Stimulated activated CD4-positive, alpha-beta T cell treated with anti-CD3 and anti-CD28 coated beads, Interleukin-15, amount 100 ng/mL, for 24 hours (primary cell): ENCODE measurements around the gene YARS2.
"Not testable (repeated sequence)": the region's sequence is repeated elsewhere in the genome, so short reads cannot be mapped to it uniquely, and the experiment has no call there.

Experiments
- DNase-seq: peaks from one replicate; pipeline ENCODE4 v3.0.0-alpha.2; 2020

The YARS2 gene

DNA sequence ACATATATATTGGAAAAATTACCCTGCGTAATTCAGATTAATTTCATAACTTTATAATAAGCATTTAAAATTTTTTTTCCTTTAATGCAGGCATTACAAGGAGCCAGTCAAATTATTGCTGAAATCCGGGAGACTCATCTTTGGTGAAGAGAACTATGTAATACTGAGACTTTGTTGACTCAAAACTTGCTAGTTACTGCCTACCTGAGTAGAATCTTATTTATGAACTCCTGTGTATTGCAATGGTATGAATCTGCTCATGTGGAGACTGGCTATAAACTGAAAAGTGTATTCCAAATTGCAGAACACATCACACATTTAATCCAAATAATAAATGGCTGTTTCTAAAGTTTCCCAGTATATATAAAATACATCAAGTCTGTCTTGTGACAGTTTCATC is 12.4 kb downstream of the YARS2 start:
- DNase-seq: no peak

DNA sequence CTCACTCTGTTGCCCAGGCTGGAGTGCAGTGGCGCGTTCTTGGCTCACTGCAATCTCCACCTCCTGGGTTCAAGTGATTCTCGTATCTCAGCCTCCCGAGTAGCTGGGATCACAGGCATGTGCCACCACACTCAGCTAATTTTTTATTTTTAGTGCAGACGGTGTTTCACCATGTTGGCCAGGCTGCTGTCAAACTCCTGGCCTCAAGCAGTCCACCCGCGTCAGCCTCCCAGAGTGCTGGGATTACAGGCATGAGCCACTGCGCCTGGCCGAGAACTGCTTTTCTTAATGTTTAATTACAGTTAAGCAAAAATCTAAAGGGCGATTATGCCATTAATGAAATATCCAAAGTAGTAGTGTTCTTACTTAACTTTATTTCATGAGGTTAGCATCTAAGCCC is 13.6 kb downstream of the YARS2 start:
- no peak for DNase-seq

DNA sequence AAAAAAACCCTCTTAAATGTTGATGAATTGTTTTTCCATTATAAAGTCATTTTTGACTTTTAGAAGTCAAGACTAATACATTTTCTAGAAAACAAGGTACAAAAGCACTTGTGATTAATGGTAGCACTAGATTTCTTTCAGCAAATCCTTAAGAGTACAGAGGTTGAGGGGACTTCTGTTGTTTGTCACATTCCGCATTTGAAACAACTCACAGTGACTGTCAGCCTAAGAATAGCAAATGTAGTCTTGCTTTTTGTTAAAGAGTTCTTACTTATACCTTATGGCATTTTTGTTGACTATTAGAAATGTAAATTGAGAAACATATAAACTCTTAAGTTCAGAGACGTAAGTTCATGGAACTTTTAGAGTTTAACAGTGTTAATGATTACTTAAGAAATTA is 16.4 kb downstream of the YARS2 start:
- no peak for DNase-seq

DNA sequence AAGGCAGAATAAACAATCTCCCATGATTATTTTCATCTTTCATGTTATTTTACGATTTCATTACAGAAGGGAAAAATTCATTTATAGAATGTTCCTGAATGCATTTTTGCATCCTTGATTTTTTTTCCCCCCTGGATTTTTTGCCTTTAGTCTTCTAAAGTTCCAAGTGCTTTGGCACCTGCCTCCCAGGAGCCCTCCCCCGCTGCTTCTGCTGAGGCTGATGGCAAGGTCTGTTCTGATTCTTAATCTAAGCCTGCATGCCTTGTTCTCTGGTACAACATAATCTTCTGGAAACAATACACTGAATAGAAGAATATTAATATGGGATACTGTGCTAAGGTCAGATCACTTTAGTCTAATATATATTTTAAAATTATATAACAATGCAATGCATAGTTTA is 18.0 kb downstream of the YARS2 start:
- no peak for DNase-seq

GRCh38 chr12:32736445-32736844 is 19.3 kb downstream of the YARS2 start:
- DNase-seq: no peak

GRCh38 chr12:32734952-32735351 is 20.7 kb downstream of the YARS2 start:
- DNase-seq: no peak

- no peak for DNase-seq
Measured at GRCh38 chr12:32727237-32727636, 28.5 kb downstream of the YARS2 start.

- DNase-seq: no peak
Measured at GRCh38 chr12:32726286-32726685, 29.4 kb downstream of the YARS2 start.

DNA sequence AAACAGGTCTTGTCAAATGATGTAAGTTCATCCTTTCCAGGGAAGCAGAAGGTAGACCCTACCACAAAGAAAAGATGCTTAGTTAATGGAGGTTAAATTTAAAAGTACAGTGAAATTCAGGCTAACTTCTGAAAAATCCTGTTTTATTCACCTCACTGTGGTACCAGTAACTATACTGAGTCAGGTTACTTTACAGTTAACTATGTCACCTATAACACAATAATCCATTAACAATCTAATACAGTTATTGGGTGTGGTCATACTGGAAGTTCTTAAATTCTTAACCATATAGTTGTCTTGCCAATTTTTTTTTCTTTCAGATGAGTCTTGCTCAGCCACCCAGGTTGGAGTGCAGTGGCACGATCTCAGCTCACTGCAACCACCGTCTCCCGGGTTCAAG is 30.4 kb downstream of the YARS2 start:
- DNase-seq: not testable (repeated sequence)

- DNase-seq: no peak
Measured at GRCh38 chr12:32718926-32719325, 36.8 kb downstream of the YARS2 start.

DNA sequence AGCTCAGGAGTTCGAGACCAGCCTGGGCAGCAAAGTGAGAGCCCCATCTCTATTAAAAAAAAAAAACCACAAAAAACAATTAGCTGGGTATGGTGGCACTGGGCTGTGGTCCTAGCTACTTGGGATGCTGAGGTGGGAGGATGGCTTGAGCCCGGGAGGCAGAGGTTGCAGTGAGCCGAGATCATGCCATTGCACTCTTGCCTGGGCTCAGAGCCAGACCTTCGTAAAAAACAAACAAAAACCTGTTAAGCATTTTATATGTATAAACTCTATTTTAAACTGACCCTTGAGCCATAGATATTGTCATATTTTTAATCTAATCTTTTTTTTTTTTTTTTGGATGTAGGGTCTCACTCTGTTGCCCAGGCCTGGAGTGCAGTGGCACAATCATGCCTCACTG is 40.9 kb downstream of the YARS2 start:
- DNase-seq: no peak

- DNase-seq: no peak
Measured at GRCh38 chr12:32708926-32709325, 46.8 kb downstream of the YARS2 start.

- no peak for DNase-seq
Measured at GRCh38 chr12:32706335-32707024, 49.2 kb downstream of the YARS2 start.

GRCh38 chr12:32705783-32706182 is 49.9 kb downstream of the YARS2 start:
- DNase-seq: no peak

GRCh38 chr12:32702946-32703345 is 52.8 kb downstream of the YARS2 start:
- no peak for DNase-seq

DNA sequence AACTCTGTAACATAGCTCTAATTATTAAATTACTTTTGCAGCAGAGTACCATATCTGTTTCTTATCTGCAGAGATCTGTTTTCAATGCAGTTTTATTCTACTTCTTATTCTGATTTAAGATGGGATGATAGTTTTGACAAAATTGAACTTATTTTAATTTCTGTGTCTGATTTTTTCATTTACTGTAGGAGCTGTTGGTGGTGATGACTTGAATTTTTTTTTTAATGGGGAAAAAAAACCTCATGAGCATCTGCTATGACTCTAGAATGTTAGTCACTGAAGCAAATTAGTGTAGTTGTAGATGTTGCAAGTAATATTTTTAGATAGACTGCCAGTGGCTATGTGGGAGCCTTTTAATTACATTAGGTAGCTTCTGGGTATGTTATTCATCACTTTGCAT is 53.2 kb downstream of the YARS2 start:
- DNase-seq: no peak

- not testable (repeated sequence) for DNase-seq
Measured at GRCh38 chr12:32699437-32699836, 56.3 kb downstream of the YARS2 start.

DNA sequence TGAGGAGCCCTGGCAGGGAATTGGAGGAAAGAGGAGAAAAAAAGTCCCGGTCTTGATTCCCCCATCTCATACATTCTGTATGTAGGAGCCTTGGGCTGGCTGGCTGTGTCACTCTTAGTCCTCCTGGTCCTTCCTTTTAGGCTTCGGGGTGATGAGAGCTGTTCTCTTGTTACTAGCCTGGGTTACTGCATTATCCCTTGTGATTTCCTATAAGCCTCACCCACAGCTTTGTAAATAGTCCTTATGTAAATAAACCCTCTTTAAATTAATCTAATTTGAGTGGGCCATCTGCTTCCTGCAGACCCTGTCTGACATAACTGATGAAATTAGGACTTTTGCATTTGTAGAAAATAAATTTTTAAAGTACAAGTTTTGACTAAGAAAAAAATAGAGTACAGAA is 57.4 kb downstream of the YARS2 start:
- no peak for DNase-seq

DNA sequence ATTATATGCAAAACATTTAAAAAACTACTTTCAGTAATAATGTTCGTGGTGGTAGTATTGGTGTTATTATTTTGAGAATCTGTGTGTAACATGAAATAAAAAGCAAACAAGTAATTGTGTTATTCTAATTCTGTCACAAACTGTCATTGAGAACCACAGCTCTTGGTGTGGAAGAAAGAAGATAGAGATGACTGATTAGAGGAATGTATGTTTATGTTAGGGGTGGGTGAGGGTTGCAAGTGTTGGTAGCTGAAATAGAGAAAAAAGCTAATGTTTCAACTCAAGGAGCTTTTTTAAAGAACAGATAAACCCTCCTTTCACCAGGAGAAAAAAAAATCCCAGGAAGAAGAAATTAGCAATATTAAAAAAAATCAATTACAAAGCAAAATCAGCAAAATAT is 58.3 kb downstream of the YARS2 start:
- DNase-seq: no peak
